GM12873 (cell line): Measurements from ENCODE around the gene KRT16.

Source experiments
- CTCF ChIP-seq: IDR thresholded peaks from 2 replicates; pipeline ENCODE4 v1.5.1; 2012; ENCODE audit warnings: low read depth, mild to moderate bottlenecking, moderate library complexity, low read length, control low read depth; ENCODE audit not compliant: insufficient read depth; ENCODE audit errors: missing control alignments

KRT16 gene

GRCh38 chr17:41610965-41611640 lies 1.5 kb downstream of the KRT16 start:
- TF ChIP-seq CTCF, result no peak

GRCh38 chr17:41602524-41602923 lies 10.0 kb downstream of the KRT16 start:
- TF ChIP-seq CTCF, result no peak

GRCh38 chr17:41600318-41600717 lies 12.2 kb downstream of the KRT16 start:
- no peak for TF ChIP-seq CTCF

GRCh38 chr17:41599680-41600079 lies 12.9 kb downstream of the KRT16 start:
- no peak for TF ChIP-seq CTCF

- TF ChIP-seq CTCF, result no peak
These were observed 17.0 kb downstream of the KRT16 start for GRCh38 chr17:41595585-41595984.

GRCh38 chr17:41594363-41594915 lies 18.1 kb downstream of the KRT16 start:
- no peak for TF ChIP-seq CTCF

GRCh38 chr17:41593306-41593981 lies 19.1 kb downstream of the KRT16 start:
- no peak for TF ChIP-seq CTCF
